ENCODE results near the gene TMEM59. TPM values are rescaled to one million over a fixed set of nuclear protein-coding genes. Genes with fewer than 3 reads are reported as not detected.

TMEM59 gene
- total RNA-seq, 1 experiment from 2014 or later, result 239 TPM

DNA sequence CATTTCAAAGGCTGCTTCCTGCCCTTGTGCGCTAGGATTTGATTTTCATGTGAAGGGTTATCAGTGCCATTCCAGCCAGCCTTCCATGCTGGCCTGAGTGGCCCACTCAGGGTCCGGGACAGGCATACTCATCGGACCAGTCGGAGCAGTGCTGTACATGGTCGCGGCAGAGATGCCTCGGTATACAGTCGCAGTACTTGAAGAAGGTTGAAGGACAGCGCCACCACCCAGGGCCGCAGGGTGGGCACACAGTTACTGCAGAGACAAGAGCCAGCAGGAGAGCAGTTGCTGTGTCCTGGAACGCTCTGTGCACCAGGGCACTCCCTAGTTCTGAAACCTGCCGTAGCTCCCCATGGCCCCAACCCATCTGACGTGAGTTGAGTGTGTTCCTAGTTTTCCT lies 44.1 kb downstream of the TMEM59 start:
- Histone ChIP-seq H3K4me1 (replicated peaks; ENCODE audit: insufficient read depth) (no peaks in the 10 kb centered on the region), H3K27me3 (ENCODE audit: insufficient read depth, low read depth) (no peaks in the 10 kb centered on the region; the same call in 1 of the 2 replicates), H3F3A (ENCODE audit: insufficient read depth, low read depth) (no peaks in the 10 kb centered on the region), H4K20me1 (ENCODE audit: insufficient read depth) (no peaks in the 10 kb centered on the region), H3K4me2 (no peak overlapping the region), H3K4me3 (no peak overlapping the region), H3K36me3 (ENCODE audit: low read depth) (no peaks in the 10 kb centered on the region), H2AFZ (no peak overlapping the region), H3K27ac (no peak overlapping the region), H3K9me2 (ENCODE audit: insufficient read depth) (no peaks in the 10 kb centered on the region), H3K79me2 (ENCODE audit: low read depth) (no peaks in the 10 kb centered on the region), H3K9me3 (ENCODE audit: insufficient read depth, low read depth) (no peaks in the 10 kb centered on the region)
- intact Hi-C loops (cut with micrococcal nuclease; ENCODE audit: unreplicated experiment), result no loop called here
- no peak for TF ChIP-seq EZH2 (IDR thresholded peaks at IDR 0.05; ENCODE audit: low read depth)
- TF ChIP-seq, protein P1, sequence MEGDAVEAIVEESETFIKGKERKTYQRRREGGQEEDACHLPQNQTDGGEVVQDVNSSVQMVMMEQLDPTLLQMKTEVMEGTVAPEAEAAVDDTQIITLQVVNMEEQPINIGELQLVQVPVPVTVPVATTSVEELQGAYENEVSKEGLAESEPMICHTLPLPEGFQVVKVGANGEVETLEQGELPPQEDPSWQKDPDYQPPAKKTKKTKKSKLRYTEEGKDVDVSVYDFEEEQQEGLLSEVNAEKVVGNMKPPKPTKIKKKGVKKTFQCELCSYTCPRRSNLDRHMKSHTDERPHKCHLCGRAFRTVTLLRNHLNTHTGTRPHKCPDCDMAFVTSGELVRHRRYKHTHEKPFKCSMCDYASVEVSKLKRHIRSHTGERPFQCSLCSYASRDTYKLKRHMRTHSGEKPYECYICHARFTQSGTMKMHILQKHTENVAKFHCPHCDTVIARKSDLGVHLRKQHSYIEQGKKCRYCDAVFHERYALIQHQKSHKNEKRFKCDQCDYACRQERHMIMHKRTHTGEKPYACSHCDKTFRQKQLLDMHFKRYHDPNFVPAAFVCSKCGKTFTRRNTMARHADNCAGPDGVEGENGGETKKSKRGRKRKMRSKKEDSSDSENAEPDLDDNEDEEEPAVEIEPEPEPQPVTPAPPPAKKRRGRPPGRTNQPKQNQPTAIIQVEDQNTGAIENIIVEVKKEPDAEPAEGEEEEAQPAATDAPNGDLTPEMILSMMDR (conservative IDR thresholded peaks at IDR 0.05), result no peak
- ChIA-PET POLR2A (ENCODE audit: unreplicated experiment) (no interaction called here), CTCF (no interaction called here)
- DNase-seq, result no peak
- BruUV-seq (replicated peaks), result no TSS peak

DNA sequence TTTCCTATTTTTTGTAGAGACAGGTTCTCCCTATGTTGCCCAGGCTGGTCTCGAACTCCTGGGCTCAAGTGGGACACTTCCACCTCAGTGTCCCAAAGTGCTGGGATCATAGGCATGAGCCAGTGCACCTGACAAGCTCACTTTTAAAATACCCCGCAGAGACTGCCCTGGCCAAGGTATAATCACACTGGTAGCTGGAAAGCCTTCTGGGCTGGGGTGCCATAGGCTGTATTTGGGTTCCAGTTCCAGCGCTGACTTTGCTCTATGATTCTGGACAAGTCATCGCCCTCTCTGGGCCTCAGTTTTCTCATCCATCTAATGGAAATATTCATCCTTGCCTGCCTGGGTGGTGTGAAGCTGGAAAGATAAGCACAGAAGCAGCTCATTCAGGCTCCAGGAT lies 45.4 kb downstream of the TMEM59 start:
- no peak for DNase-seq
- Histone ChIP-seq H3K4me1 (replicated peaks; ENCODE audit: insufficient read depth) (no peaks in the 10 kb centered on the region), H3F3A (ENCODE audit: insufficient read depth, low read depth) (no peaks in the 10 kb centered on the region), H3K9me3 (ENCODE audit: insufficient read depth, low read depth) (no peaks in the 10 kb centered on the region), H3K4me3 (no peak overlapping the region), H3K36me3 (ENCODE audit: low read depth) (no peaks in the 10 kb centered on the region), H3K4me2 (no peak overlapping the region), H3K27ac (no peak overlapping the region), H2AFZ (no peak overlapping the region), H3K27me3 (ENCODE audit: insufficient read depth, low read depth) (no peaks in the 10 kb centered on the region; the same call in 1 of the 2 replicates), H3K9me2 (ENCODE audit: insufficient read depth) (no peaks in the 10 kb centered on the region), H4K20me1 (ENCODE audit: insufficient read depth) (no peaks in the 10 kb centered on the region), H3K79me2 (ENCODE audit: low read depth) (no peaks in the 10 kb centered on the region)
- CTCF ChIA-PET, result no interaction called here
- POLR2A ChIA-PET (ENCODE audit: unreplicated experiment), result no interaction called here
- intact Hi-C loops (cut with micrococcal nuclease; ENCODE audit: unreplicated experiment), result no loop called here
- no TSS peak for BruUV-seq (replicated peaks)
- TF ChIP-seq, protein P1 (conservative IDR thresholded peaks at IDR 0.05), result no peak
- TF ChIP-seq EZH2 (IDR thresholded peaks at IDR 0.05; ENCODE audit: low read depth), result no peak

DNA sequence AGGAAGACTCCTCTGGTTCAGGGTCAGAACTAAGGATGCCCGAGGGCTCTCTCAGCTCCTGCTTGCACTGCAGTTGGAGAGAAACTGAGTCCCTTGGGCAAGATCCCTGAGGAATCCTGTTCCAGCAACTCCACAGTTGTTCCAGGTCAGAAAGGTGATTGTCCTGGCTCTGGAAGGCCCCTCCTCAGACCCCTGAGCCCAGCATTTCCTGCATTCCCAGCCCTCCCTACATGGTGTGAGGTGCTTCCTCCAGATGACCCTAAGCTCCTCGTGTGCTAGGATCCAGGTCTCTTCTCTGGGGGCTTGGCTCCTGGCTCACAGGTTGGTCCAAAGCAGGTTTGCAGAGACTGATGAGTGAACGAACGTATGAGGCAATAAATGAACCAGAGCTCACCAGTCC lies 46.5 kb downstream of the TMEM59 start:
- H3K4me3 ChIP-seq, result no peak overlapping the region
- ChIA-PET CTCF (no interaction called here), POLR2A (ENCODE audit: unreplicated experiment) (interaction anchor here (0.5 kb wide), 1 partner anchor 34 kb away, joined by 3 read pairs; no protein-coding TSS in a partner anchor)
- no peak overlapping the region for H3K4me2 ChIP-seq
- TF ChIP-seq EZH2 (IDR thresholded peaks at IDR 0.05; ENCODE audit: low read depth), result no peak
- TF ChIP-seq, protein P1 (conservative IDR thresholded peaks at IDR 0.05), result no peak
- BruUV-seq (replicated peaks), result no TSS peak
- H3K4me1 ChIP-seq (replicated peaks; ENCODE audit: insufficient read depth), result no peaks in the 10 kb centered on the region
- no peak overlapping the region for H3K27ac ChIP-seq
- no peaks in the 10 kb centered on the region for H3K9me3 ChIP-seq (ENCODE audit: insufficient read depth, low read depth)
- no peaks in the 10 kb centered on the region for H3F3A ChIP-seq (ENCODE audit: insufficient read depth, low read depth)
- H3K36me3 ChIP-seq (ENCODE audit: low read depth), result no peaks in the 10 kb centered on the region
- no peaks in the 10 kb centered on the region; the same call in 1 of the 2 replicates for H3K27me3 ChIP-seq (ENCODE audit: insufficient read depth, low read depth)
- H3K9me2 ChIP-seq (ENCODE audit: insufficient read depth), result no peaks in the 10 kb centered on the region
- no peak overlapping the region for H2AFZ ChIP-seq
- H4K20me1 ChIP-seq (ENCODE audit: insufficient read depth), result no peaks in the 10 kb centered on the region
- no peaks in the 10 kb centered on the region for H3K79me2 ChIP-seq (ENCODE audit: low read depth)
- no peak for DNase-seq
- intact Hi-C loops (cut with micrococcal nuclease; ENCODE audit: unreplicated experiment), result no loop called here

All from PC-9 (cell line).